Stimulated activated CD8-positive, alpha-beta memory T cell treated with anti-CD3 and anti-CD28 coated beads, Interleukin-15, amount 100 ng/mL, for 48 hours (primary cell): Measurements from ENCODE around the gene SPEN.
A peak's percentile ranks its signal among the peaks of the same experiment; 100 is the strongest.
"Not testable (repeated sequence)": the region's sequence is repeated elsewhere in the genome, so short reads cannot be mapped to it uniquely, and the experiment has no call there.

Experiments used
- DNase-seq, 2 donors: peaks; one replicate each; pipeline ENCODE4 v3.0.0-alpha.2; 2020; ENCODE audit warnings: low read depth in 2 of 2

SPEN gene

DNA sequence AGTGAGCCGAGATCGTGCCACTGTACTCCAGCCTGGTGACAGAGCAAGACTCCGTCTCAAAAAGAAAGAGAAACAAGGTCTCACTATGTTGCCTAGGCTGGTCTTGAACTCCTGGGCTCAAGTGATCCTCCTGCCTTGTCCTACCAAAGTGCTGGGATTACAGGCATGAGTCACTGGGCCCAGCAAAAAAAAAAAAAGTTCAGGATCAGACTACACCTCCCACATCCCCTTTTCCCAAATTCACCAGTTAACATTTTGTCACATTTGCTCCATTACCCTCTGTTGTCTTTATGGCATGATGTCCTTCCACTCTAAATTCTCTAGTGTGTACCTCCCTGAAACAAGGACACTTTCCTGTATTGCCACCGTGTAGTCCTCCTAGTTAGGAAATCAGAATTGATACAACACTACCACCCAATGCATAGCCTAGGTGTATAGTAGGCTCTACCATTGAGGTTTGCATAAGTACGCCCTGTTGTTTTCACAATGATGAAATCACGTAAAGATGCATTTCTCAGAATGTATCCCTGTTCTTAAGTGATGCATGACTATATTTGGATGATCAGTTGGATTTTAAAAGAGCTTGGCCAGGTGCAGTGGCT lies 10.7 kb downstream of the SPEN start:
- no peak for DNase-seq

DNA sequence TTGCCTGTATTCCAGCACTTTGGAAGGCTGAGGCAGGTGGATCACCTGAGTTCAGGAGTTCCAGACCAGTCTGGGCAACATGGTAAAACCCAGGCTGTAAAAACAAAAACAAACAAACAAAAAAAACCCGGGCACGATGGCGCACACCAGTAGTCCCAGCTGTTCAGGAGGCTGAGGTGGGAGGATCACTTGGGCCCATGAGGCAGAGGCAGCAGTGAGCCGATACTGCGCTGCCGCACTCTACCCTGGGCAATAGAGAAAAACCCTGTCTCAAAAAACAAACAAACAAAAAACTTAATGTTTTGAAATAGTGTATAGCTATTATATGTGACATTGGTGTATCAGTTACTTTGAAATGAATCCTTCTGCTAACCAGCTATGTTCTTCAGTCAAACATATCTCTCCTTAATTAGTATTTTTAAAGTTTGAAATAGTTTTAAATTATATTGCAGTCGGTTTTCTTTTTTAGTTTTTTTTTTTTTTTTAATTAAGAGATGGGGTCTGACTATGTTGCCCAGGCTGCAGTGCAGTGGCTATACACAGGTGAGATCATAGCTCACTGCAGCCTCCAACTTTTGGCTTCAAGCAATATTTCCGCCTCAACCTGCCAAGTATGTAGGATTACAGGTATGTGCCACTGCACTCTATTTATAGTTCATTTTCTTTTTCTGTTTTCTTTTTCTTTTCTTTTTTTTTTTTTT lies 11.3 kb downstream of the SPEN start:
- no peak for DNase-seq

DNA sequence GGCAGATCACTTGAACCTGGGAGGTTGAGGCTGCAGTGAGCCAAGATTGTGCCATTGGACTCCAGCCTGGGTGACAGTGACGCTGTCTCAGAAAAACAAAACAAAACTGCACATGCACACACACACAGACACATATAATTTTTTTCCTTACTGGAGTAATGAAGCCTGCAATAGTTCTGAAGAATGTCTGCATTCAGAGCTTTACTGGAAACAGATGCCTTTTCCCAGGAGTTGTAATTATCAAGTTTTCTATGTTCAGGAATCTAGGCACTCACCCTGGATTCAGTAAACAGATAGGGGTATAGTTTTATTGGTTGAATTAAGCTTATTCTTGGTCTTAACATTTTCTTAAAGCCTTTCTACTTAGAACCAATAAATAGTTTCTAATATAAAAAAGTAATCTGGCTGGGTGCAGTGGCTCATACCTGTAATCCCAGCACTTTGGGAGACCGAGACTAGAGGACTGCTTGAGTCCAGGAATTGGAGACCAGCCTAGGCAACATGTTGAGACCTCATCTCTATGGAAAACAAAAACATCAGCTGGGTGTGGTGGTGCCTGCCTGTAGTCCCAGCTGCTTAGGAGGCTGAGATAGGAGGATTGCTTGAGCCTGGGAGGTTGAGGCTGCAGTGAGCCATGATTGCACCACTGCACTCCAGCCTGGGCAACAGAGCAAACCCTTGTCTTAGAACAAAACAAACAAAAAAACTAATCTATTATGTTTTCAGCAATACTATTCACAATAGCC lies 15.8 kb downstream of the SPEN start:
- DNase-seq: no peak

DNA sequence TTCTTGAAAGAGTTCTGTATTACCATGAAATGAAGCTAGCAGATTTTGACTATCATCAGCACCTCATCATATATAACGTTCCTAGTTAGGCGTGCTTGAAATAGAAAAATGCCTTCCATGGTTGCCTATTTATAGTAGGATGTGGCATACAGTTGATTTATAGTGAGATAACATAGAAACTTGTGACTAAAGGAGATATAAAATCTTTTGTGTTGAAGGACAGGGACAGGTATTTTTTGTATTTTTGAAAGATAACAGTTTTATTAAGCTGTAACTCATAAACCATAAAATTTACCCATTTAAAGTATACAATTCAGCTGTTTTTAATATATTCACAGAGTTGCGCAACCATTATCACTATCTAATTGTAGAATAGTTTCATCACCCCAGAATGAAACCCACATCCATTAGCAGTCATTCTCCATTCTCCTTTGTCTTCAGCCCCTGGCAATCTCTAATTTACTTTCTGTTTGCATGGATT lies 19.3 kb downstream of the SPEN start:
- DNase-seq: no peak

DNA sequence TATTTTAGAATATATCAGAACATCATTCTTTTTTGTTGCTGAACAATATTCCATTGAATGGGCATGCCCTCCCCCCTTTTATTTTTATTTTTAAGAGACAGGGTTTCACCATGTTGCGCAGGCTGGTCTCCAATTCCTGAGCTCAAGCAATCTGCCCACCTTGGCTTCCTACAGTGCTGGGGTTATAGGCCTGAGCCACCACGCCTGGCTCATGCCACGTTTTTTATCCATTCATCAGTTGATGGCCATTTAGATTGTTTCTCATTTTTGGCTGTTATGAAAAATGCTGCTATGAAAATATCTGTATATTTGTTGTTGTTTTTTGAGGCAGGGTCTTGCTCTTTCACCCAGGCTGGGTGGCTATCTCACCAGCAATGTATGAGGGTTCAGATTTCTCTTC lies 19.8 kb downstream of the SPEN start:
- no peak for DNase-seq

DNA sequence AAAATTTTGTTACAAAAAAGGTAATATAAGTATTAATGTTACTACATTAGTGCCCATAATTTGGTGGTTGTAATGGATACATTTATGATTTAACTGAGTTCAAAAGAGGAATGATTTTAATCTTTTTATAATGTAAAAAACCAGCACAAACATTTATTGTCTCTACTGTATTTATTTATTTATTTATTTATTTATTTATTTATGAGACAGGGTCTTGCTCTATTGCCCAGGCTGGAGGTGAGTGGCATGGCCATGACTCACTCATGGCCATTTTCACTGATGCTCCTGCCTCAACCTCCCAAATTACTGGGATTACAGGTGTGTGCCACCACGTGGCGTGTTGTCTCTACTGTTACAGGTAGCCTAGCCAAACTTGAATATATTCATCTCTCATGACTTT lies 21.9 kb downstream of the SPEN start:
- no peak for DNase-seq

DNA sequence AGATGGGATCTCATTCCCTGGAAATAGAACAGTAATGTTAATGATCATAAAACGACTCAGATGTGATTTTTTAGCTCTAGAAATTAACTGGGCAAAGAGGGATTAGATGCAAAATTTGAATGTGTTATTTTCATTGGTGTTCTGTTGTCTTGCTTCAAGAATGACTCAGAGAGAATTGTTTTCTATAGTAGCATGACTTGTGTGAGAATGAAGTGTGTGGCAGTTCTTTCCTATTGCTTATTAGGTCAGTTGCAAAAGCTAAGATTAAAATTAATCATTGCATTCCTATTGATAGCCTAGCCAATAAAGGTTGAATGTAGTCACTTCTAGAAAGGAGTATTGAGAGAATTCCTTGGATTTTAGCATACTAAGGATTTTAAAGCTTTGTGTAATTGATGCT lies 22.9 kb downstream of the SPEN start:
- DNase-seq: no peak

DNA sequence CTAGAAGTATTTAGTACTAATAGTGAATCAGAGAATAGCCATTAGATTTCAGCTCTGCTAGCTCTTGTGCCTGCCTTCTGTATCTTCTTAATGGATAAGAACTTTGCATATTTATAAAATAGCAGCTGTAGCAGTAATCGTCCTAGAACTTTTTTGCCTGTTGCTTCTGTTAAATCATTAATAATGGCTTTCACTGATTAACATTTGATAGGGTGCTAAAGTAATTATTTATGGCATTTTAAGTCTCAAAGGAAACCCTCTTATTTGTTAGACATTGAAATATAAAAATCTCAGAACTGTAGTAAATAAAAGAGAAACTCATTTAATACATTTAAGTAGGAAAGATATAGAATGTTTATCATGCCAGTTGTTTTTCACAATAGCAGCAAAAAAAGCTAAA lies 27.0 kb downstream of the SPEN start:
- DNase-seq: no peak

DNA sequence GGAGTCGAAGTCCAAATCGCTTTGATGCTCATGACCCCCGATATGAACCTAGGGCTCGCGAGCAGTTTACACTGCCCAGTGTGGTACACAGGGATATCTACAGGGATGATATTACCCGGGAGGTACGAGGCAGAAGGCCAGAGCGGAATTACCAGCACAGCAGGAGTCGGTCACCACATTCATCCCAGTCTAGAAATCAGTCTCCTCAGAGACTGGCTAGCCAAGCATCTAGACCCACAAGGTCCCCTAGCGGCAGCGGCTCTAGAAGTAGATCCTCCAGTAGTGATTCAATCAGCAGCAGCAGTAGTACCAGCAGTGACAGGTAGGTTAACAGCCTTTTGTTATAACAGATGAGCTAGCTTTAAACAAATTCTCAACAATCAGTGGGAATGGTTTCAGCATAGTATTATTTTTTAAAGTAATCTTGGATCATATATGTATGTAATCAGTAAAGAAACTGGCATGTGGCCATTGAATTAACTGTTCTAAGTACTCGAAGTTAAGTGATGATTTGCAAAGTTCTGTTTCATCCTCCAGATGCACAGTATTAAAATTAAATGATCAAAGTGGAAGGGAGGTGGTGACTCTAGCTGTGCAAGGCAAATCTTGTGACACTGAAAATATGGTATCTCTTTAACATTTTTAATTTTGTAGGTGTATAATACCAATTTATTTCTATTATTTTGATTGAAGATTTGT lies 29.0 kb downstream of the SPEN start:
- DNase-seq: no peak

DNA sequence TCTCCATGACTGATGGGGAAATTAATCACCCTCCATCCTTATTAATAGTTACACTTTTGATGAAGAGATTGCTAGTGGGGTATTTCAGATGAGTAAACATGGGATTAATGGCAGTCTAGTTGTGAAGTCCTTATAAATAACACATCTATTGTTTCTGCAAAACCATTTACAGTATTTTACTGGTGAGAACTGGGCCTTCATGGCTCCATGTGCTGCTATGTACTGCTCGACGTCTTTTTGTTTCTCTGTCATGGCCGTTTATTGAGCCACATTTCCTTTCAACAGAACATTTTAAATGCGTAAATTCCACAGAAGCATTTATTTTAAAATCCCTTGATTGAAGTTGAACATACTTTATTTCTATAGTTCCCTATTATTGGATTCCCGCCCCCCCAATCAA lies 34.5 kb downstream of the SPEN start:
- no peak for DNase-seq

DNA sequence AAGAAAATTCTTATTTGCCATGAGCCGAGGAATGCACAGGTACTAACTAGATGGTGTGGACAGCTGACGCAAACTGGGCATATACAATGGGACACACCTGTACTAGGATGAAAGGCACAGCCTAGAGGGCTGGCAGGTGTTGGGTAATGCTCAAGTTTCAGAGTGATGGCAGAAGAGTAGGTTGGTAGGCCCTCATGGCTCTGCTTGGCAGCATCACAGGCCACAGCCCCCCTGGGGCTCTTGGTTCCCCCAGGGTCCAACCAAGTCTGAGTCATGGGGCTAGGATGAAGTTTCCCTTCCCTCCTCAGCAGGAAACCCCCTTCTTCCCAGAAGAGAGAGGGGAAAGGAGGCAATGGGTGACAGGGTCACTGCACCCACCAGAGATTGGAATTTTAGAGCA lies 35.2 kb downstream of the SPEN start:
- DNase-seq: no peak

DNA sequence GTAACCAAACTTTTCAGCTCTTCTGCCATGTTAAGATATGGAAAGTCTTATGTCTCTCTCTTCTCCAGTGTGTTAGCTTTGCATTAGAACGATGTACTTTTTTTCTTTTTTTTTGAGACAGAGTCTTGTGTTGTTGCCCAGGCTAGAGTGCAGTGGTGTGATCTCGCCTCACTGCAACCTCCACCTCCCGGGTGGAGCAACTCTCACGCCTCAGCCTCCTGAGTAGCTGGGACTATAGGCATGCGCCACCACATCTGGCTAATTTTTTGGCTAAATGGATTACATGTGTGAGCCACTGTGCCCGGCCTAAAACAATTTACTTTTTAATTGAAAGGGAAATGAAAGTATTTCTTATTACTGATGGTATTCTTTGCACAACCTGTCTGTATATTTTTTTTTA lies 35.8 kb downstream of the SPEN start:
- no peak for DNase-seq

DNA sequence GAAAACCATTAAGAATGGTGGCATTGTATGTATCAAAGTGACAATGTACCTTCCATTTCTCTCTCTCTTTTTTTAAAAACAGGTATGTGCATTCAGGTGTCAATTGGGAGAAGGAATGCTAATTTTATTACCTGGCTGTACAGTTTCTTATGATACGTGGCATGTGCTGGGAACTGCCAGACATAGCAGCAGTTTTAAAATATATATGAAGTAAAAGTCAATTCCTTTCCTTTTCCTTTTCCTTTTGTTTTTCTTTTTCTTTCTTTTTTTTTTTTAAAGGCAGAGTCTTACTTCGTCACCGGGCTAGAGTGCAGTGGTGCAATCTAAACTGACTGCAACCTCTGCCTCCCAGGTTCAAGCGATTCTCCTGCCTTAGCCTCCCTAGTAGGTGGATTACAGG lies 37.0 kb downstream of the SPEN start:
- DNase-seq: no peak

DNA sequence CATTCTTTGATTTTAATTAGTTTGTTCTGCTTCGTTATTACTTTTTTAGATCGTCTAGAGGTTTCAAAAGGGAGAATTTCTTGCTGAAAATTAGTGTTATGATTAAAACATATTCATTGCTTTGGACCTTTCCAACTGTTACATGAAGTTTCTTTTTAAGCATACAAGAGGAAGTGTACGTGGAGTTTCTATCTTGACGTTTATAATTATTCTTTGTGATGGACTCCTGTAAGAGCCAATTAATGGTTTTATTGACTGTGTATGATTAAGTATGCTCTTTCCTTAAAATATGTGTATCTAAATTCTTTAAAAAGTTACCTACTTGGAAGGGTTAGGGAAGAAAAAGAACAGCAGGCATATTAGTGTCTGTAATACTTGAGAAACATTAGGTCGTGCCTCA lies 37.8 kb downstream of the SPEN start:
- DNase-seq: no peak

DNA sequence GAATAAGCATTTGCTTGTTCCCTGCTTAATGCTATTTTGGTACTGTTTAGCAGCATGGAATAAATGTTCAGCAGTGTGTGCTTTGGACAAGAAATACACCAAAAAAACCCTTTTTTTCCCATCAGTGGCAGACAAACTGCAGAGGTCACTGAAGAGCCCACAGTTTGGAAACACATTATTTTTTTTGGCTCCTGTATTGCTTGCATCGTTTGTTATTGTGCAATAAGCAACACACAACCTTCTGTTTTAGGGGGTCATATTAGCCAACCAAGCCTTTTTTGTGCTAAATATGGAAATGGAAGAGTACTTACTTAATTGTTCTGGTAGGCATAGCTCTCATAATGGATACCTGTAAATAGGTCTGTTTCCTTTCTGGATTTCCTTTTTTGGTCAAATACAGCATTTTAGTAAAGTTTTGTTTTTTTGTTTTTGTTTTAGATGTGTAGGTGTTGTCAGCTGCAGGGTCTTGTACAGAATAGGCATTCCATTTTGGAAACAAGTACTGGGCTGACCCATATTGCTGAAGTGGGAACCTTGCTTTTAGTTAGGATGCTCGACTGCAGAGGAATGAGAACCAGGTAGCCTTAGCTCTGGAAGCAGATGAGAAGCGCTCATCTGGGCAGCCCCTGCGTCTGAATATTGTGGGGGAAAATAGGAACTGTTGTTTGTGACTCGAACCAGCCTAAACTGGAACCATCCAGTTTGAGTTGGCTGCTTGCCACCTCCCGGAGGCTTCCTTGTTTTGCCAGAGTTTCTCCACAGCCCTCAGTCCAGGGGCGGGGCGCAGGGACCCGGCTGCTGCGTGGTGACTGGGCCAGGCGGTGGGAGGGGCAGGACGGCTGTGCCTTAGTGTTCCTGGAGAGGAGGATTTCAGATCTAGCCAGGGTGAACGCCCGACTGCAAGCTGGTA lies 38.4 kb downstream of the SPEN start:
- DNase-seq: peak; percentile 2 to 3

DNA sequence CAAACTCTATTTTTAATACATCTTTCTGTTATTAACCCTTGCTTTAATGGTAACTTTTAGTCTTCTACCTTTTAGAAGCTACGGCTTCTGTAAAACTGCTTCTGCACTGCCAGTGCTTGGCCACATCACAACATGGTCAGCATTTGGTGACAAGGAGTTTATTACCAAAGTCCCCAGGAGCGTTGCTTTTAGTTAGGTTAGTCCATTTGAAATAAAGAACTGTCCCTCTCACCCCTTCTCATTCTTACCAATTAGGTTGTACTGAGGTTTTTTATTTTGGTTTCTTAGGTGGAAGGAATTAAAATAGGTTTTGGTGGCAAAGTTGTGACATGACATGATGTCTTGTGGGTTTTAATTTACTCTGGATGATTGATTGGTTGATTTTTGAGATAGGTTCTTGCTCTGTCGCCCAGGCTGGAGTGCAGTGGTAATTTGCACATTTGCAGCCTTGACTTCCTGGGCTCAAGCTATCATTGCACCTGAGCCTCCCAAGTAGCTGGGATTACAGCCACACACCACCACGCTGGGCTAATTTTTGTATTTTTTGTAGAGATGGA lies 39.2 kb downstream of the SPEN start:
- no peak for DNase-seq

DNA sequence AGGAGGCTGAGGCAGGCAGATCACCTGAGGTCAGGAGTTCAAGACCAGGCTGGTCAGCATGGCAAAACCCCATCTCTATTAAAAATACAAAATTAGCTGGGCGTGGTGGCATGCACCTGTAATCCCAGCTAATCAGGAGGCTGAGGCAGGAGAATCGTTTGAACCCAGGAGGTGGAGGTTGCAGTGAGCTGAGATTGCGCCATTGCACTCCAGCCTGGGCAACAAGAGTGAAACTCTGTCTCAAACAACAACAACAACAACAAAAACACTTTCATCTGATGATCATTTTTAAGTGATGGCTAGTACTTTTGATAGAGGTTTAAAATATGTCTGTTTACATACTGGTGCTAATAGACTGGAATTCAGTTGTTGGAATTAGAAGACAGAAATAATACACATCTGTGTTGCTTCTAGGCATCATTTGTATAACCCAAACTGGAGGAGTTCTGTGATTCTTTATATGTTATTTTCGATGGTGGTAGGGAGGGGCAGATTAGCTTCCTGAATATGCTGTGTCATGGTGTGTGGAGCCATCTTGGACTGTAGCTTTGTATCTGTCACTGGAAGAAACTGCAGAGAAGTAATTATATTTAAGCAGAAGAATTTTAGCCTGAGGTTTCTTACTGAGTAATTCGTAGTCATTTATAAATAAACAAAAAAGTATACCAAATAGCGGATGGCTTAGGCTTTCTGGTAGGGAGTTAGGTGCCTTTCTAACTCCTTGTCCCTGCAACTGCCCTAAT lies 45.5 kb downstream of the SPEN start:
- DNase-seq: not testable (repeated sequence)

DNA sequence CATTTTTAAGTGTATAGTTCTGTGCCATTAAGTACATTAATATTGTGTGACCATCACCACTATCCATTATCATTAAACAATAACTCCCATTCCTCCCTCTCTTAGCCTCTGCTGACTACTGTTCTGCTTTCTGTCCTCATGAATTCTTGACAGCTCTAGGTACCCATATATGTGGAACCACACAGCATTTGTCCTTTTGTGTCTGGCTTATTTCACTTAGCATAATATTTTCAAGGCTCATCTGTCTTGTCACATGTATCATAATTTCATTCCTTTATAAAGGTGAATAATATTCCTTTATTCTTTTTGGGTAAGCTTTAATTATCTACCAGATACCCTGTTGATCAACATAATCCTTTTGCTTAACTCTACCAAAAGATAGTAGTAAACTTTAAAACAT lies 47.7 kb downstream of the SPEN start:
- DNase-seq: no peak

DNA sequence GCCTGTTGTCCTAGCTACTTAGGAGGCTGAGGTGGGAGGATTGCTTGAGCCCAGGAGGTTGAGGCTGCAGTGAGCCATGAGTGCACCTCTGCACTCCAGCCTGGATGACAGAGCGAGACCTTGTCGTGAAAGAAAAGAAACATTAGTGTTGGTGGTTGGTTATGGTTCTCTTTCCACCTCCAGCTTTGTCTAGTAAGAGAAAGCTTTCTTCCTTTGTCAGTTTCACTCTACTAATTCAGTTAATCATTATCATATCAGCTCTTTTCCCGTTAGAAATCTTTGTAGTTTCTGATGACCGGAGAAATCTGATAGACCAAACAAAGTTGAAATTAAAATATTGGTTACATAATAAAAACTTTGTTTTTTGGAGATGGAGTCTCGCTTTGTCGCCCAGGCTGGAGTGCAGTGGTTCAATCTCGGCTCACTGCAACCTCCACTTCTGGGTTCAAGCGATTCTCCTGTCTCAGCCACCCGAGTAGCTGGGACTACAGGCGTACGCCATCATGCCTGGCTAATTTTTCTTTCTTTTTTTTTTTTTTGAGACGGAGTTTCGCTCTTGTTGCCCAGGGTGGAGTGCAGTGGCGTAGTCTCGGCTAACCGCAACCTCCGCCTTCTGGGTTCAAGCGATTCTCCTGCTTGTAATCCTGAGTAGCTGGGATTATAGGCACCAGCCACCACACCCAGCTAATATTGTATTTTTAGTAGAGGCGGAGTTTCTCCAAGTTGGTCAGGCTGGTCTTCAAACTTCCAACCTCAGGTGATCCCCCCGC lies 49.5 kb downstream of the SPEN start:
- not testable (repeated sequence) for DNase-seq

DNA sequence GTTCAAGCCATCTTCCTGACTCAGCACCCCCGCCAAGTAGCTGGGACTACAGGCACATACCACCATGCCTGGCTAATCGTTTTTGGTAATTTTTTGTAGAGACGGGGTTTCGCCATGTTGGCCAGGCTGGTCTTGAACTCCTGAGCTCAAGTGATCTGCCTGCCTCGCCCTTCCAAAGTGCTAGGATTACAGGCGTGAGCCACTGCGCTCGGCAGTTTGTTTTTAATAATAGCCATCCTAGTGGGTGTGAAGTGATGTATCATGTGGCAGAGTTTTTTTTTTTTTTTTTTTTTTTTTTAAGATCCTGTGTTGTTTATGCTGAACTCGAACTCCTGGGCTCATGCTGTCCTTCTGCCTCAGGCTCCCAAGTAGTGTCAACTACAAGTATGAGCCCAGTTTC lies 51.8 kb downstream of the SPEN start:
- DNase-seq: no peak
